GM21717 (cell line): ENCODE data around the gene HOXD10.

Source experiments
- ATAC-seq: cut with Tn5 transposase; IDR thresholded peaks from one replicate; pipeline ENCODE4 v1.9.1; 2021; ENCODE audit warnings: mild to moderate bottlenecking, moderate library complexity; ENCODE audit not compliant: unreplicated experiment

The HOXD10 gene

DNA sequence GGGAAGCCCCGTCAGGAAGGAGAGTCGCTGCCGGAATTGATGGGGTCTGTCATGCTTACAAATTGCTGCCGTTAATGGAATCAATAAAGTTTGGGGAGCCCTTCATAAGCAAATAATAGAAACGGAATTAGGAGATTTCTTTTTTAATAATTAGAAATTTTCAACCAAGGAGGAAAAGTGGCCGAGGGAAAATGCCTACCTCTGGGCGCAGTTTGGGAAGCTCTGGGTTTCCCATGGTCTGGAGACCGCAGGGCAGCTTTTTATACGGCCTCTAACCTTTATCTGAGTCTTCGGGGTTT is 34.1 kb upstream of the HOXD10 start:
- no peak for ATAC-seq

DNA sequence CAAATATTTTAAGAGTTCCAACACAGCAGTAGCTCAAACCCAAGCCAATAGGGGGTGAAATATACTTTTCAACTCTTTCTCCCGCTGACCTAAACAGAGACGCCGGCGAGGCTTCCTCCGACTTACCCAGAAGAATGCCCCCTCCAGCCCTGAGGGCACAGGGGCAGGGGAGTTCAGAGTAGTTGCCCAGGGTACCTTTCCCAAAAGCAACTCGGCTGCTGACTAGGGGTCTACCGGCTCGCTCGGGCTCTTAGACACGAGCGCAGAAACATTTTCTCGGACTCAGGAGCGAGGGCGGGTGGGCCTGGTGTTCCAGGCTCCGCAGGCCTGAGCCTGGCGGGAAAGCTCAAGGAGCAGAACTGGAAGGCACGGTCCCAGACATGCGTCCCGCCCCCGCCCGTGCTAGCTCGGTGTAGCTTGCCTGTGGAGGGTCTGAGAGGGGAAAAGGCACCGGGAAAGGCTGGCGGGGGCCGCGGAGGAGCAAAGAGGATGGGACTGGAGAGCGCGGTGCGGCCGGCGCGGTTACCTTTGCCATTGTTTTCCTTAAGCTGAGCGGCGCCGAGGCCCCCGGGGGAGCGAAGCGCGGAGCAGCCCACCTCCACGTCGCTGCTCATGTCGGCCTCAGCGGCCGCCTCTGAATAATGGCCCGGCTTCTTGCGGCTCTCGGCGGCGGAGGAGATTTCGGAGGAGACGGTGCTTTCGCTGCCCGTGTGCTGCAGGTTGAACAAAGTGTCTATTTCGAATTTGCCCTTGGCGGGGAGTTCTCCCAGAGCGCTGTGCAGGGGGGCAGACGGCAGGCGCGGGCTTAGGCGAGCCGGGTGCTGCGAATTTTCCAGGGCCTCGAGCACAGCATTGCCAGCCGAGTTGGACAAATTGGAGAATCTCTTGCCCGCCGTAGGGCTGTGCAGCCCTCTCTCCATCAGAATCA is 33.5 kb upstream of the HOXD10 start:
- no peak for ATAC-seq

DNA sequence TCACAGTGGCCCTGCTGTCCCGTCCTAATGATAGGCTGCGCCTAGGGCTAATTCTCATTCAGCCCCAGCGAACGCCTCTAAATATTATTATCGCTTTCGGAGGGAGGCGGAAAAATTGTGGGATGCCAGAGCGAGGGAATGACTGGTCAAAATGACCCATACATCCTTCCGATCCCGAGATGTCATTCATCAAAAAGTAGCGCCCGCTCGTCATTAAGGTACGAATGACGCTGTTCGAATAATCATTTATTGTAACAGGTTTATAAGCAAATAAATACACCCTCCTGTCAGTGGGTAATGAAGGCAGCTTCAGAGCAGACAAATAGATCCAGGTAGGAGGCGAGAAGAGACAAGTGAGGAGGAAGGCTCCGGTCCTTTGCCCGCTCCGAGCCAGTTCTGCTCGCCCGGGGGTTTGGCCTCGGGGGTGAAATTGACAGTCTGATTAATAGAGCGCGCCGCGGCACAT is 32.7 kb upstream of the HOXD10 start, which contains the start of gene EVX2:
EVX2 (minus strand) TSS at position 167 of the 466 bp plus-strand sequence. CDS start 186 bp downstream, outside the sequence.
- no peak for ATAC-seq

DNA sequence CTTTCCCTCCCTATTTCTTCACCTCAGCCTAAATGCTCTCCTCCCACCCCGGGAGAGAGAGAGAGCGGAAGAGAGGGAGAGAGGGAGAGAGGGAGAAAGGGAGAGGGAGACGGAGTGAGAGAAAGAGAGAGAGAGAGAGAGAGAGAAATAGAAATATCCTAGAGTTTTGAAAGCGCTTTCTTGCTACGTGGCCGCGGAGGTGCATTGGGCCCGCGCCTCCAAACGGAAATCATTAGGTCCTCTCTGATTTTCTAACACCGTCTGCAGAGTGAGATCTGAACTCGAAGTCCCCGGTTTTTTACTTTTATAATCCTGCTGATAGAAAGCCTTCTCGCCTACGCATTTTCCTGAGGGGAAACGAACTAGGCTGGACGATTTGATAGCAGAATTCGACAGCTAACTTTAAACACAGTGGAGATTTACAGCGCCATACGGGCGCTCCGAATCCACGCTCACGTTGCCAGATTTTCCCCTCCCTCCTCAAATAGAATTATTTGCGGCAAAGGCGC is 31.9 kb upstream of the HOXD10 start:
- ATAC-seq, result no peak

DNA sequence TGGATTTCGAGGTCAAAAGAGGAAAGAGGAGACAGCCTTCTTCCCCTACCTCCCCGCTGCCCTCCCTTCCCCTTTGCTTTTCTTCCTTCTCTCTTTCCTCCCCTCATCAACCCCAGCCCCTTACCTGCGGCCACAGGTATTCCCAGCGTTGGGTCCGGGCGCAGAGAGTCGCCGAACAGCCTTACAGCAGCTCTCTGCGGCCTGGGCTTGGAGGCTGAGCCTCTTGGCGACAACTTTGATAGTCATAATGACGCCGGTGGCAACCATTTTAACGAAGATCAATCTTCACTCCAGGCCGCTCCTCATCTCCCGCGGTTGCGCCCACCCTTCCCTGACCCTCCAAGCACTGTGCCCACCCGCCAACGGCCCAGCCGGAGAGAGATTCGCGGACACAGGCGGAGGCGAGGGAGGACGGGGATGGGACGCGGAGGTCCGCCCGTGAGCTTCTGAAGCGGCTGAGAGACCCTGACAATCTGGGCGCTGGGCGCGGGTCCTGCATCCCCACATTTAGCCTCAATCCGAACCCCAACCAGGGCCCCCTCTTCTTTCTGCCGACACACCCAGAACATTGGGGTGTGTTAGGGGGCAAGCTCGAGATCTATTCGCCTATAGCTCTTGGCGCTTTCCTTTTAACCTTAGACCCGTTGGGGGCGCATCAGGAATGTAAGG is 31.3 kb upstream of the HOXD10 start:
- no peak for ATAC-seq

DNA sequence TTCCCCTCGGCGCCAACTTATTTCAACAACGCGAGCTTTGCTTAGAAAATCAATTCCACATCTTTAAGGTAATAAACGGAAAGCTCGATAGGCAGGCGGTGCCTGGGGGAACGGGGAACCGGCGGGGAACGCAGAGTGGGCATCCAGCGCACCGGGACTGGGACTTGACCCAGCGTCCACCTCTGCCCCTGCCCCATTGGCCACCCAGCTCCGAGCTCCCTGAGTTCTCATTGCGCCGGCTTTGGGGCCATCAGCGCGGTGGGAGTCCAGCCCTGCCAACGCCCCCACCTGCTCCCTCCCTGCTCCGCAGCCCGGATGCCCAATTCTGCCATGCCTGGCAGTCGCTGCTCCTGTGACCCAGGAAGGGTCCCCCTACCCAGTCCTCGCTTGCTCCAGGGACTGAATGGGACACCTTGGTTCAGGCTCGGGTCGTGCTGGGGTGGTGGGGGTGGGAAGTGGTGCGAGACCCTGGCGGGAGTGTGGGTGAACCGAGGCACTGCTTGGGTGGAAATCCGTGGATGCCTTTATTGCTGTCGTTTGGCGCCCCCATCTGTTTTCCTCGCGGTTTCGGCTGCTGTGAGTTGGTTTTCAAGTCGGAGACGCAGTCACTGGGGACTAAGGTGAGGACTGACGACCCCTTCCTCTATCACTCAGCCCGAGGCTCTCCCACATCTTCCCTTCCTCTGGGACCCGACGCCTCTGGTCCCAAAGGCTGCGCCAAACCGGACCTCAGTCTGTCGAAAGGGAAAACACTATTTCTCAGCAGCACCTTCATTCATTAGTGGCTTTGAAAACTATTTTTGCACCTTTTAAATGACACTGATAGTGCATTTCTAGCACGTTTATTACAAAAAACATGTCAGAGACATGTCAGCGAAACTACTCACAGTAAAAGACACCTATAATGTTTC is 30.5 kb upstream of the HOXD10 start:
- ATAC-seq, result no peak

DNA sequence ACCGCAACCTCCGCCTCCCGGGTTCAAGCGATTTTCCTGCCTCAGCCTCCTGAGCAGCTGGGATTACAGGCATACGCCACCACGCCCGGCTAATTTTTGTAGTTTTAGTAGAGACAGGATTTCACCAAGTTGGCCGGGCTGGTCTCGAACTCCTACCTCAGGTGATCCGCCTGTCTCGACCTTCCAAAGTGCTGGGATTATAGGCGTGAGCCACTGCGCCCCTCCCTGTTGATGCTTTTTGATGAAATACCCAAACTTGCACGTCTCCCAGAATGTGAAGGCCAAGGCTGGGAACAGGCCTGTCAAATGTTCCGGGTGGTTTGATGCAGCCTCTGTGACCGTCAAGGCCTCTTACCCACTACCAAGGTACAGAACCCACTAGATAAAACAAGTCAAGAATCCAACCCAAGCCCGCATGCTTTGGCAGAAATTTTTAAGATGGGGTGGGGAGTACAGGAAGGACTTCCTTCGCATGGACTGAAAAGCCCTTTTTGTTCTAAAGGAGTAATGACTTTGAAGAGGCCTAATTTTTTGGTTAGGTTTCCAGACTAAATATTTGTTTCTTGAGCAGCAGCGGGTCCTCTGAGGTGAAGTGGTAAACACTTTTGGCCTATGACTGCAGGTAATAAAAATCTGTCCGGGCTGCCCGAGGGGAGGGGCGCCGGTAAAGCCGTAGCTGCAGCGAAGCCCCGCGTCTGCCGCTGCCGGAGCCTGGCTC is 29.1 kb upstream of the HOXD10 start:
- no peak for ATAC-seq

DNA sequence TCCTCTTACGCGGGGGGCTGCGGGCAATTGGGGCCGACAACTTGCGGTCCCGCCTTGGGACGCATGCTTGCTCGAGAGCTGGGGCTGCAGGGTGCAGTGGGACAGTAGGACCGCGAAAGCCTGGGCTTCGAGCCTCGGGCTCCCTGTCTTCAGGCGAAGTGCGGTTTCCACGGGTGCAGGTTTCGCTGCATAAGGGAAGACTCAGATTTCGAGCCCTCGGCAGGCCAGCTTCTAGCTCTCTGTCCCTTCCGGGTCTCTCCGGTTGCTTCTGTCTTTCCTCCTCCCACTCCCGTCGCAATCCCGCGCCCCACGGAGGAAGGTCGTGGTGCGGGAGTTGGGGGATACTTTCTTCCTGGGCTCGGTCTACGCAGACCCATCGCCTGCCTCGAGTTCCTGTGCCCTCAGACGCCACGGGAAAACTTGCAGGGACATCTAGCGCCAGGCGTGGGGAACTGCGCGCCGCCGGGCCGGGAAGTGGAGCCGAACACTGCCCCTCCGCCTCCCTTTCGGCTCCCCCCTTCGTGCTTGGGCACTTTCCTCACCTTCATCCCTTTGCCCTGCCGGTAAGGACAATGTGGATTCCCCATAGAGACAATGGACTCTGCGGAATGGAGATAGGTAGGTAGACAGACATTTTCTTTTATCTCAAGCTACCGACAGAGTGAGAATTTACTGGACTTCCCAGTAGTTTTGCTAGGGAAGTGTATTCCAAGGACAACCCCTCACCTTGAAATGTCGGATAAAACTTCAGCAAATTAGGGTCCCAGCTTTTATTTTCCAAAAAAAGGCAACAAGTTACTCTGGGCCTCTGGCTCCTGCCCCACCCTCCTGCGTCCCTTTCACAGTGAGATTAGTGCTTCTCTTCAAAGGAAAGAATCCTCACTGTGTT is 28.3 kb upstream of the HOXD10 start:
- ATAC-seq, result peak; percentile 66

DNA sequence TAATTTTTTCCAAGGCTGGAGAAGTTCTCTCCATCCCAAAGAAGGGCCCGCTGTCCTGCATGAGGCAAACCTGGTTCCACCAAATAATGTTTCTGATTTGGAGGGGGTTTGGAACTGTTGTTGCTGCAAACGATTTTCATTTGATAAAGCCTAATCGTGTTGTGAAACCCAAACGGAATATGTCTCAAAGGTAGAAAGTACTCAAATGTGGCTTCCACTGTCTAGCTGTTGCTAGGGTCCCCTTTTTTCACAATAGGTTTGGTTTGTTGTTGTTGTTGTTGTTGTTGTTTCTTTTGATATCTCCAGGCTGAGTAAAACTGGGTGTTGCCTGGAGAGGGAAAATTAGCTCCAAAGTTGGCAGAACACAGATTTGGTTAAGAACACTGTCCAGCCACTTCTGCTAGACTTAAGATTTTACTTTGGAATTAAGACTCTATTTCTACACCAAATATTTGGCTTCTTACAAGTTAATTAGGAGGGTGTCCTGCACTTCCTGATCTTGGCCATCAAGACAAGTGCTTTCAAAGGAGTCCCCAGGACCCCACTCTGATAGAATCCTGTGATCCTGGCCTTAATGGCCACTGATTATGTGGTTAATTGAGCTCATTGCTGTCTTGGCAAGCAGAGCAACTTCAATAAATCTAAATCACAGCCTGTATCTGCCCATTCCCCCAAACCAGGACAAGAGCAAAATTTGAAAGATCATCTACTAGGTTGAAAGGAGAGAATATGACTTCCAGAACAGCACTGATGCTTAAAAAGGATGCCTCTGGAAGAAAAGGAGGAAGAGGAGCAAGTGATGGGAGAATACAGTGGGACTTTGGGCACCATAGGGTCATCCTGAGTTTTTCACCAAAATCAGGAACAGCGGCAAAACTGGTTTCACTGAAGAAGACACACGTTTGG is 27.4 kb upstream of the HOXD10 start:
- no peak for ATAC-seq

DNA sequence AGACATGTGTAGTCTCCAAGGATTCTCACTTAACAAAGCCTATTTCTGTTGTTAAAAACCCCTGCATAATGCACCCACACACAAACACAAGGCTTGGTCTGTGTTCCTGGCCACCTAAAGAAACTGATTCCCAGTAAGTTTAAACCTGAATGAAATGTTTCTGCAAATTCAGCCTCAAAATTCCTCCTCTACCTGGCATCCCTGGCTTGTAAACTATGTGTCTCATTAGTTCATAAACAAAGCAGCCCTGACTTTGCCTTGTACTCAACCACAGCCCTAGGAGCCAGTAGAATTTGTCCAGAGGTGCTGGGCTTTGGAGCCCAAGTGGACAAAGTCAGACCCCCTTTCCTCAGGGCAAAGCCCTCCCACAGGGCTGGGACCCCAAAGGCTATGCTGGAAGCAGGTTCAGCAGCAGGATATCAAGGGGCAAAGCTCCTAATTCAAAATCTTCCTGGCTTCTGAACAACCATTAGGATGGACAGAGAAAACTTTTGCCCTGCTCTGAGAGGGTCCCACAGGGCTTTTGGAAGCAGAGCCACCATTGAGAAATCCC is 26.7 kb upstream of the HOXD10 start:
- no peak for ATAC-seq

DNA sequence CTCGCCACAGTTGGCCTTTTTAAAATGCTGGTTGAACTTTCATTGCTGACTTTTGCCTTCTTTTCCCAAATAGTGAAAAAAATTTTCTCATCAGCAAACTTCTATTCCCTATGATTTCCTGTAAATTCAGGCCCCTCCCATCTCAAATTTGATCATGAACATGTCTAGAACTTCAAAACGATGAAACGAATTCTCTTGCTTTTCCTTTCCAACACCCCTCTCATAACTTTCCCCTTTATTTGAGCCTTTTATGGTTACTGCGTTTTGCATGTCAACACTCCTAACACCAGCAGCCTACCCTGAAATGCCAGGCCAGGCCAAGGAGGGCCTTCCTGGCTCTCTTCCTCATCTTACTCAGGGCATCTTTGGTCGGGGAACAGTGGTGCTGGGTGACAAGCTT is 25.7 kb upstream of the HOXD10 start:
- no peak for ATAC-seq

DNA sequence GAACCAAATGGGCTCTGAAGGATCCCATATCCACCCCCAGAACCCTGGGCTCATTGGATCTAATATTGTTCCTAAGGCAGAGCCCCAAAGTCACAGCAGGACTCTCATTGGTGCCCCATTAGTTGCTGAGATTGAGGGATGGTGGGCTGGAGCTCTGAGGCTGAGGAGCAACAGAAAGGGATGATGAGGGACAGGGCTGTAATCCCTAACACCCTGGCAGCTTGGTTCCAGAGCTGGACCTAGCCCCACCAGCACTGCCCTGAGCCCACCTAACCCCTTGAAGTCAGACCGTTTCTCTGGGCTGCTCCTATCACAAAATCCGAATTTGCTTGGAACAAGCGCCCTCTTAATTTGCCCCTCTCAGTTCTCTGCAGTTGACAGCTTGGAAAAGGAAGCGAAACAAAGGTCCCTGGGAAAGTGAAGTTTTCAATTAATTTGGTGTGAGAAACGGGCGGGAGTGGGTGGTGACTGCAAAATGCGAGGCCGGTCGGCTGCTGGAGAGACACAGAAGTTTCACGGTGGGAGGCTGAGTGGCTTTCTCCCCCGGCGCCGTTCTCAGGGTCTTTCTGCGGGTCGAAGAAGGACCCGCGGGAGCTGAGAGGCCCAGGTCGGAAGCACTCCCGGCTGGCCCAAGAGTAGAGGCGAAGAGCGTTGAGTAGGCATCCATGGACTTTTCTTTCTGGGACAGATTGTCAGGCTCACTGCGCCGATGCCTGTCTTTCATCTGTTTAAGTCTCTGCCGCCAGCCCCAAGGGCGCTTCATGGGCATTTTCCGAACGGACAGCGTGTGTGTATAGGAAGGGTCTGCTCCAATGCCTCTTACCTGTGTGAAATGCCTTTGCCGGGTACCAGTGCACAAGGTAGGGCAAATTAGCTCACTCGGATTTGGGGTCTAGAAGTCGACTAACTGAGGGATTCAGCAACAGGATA is 25.0 kb upstream of the HOXD10 start:
- ATAC-seq, result no peak

DNA sequence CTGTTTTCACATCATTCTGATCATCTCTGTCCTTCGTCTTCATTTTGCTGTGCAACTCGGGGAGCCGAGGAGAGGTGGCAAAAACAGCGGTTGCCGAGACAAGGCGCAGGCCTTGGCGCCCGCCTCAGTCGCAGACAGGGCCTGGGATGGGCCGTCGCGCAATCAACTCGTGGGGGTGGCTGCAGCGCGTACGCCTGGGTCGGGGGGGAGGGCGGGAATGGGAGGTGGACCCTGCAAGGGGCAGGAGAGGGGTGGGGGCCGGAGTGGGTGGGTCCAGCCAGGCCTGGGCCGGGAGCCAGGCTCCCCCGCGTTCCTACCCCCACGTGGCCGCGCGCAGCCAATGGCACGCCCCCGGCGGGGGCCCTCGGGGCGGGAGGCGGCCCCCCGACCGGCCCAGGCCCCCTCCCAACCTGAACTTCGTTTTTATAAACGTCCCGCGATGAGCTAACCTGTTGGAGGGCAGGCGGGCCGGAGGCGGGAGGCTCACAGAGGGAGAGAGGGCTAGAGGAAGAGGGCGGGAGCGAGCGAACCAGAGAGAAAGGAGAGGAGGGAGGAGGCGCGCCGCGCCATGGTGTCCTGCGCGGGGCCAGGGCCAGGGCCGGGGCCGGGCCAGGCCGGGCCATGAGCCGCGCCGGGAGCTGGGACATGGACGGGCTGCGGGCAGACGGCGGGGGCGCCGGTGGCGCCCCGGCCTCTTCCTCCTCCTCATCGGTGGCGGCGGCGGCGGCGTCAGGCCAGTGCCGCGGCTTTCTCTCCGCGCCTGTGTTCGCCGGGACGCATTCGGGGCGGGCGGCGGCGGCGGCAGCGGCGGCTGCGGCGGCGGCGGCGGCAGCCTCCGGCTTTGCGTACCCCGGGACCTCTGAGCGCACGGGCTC is 24.1 kb upstream of the HOXD10 start, which contains the start of gene HOXD13:
HOXD13 (plus strand) TSS at position 452 of the 875 bp plus-strand sequence; CDS start at position 622, 170 bp downstream.
- no peak for ATAC-seq

DNA sequence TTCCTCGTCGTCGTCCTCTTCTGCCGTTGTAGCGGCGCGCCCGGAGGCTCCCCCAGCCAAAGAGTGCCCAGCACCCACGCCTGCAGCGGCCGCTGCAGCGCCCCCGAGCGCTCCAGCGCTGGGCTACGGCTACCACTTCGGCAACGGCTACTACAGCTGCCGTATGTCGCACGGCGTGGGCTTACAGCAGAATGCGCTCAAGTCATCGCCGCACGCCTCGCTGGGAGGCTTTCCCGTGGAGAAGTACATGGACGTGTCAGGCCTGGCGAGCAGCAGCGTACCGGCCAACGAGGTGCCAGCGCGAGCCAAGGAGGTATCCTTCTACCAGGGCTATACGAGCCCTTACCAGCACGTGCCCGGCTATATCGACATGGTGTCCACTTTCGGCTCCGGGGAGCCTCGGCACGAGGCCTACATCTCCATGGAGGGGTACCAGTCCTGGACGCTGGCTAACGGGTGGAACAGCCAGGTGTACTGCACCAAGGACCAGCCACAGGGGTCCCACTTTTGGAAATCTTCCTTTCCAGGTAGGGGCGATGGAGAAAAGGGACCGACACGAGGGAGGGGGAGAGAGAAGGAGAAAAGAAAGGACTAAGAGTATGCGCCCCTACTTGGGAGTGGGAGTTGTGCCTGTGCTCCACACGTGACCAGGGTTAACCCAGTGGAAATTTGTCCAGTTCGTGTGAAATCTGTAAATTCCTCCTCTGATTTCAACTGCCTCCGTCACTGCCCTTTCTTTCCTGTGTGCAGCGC is 23.3 kb upstream of the HOXD10 start:
- ATAC-seq, result no peak

DNA sequence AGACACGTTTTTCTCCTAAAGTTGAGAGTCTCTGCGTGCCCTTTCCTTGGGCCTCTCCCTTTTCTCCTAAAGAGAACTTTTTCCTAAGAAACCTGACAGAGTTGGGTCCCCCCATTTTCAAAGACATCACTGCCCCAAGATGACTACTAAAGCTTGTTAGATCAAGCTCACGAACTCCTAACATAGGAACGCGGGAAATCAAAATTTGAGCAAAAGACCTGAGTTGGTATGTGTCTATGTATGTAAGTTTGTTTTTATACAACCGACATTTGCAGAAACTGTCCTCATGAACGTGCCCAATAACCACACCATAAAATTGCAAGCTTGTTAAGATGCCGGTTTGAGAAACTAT is 22.7 kb upstream of the HOXD10 start:
- ATAC-seq, result no peak
